ENCODE results near the gene ATP1A2.

Gene ATP1A2

GRCh38 chr1:160151303-160151702 is 35.7 kb downstream of the ATP1A2 start, which contains the start of gene ATP1A4:
TSS of gene ATP1A4 (plus strand) at chr1:160151603. CDS start at chr1:160152041, 438 bp downstream.
- DNase-seq, result no peak

DNA sequence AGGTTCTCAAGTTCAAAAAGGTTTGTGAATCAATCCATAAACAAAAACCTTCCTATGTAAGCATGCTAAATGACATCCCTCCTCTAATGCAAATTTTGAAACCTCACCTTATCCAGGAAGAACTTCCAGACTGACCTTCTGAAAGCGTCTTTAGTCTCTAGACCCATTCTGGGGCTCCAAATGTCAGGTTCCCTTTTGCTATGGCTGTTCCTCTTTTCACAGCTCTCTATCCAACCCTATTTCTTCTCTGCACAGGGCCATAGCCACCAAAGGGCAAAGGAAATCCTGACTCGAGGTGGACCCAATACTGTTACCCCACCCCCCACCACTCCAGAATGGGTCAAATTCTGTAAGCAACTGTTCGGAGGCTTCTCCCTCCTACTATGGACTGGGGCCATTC is 39.2 kb downstream of the ATP1A2 start:
- no peak for DNase-seq

GRCh38 chr1:160156361-160156760 is 40.8 kb downstream of the ATP1A2 start:
- DNase-seq, result no peak

DNA sequence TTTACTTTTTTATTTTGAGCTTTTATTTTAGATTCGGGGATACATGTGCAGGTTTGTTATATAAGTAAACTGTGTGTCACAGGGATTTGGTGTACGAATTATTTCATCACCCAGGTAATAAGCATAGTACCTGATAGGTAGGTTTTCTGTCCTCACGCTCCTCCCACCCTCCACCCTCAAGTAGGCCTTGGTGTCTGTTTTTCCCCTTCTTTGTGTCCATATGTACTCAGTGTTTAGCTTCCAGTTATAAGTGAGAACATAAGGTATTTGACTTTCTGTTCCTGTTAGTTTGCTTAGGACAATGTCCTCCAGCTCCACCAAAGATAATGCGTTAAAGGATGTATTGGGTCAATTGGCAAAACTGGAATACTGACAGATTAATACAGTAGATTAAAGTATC is 41.6 kb downstream of the ATP1A2 start:
- no peak for DNase-seq

GRCh38 chr1:160158031-160158430 is 42.5 kb downstream of the ATP1A2 start:
- DNase-seq, result no peak

DNA sequence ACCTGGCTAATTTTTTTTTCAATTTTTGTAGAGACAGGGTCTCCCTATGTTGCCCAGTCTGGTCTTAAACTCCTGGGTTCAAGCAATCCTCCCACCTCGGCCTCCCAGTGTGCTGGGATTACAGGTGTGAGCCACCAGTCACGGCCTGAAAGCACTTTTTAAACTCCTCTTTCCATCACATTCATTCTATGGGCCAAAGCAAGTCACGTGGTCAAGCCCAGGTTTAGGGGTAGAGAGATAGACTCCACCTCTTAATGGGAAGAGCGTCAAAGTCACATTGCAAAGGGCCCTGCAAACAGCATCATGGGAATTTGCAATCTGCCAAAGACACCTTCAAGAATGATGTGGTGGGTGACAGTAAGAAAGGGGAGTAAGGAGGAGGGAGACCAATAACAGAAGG is 43.0 kb downstream of the ATP1A2 start:
- DNase-seq, result no peak

DNA sequence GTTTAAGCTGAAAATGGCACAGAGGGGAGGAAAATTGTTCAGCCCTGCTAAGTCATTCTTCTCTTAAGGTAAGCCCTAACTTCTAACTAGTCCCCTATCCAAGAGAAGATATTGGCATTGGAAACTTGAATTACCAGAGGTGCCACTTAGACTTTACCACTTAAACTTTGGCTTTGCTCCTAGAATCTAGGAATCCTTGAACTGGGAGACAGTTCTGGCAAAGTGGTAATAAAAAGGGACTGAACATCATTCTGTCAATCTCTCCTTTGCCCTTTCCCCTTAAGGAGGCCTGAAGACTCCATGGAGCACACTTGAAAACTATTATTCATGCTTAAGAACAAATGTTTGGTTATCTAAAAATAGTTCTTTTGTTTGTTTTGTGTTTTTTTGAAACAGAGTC is 44.3 kb downstream of the ATP1A2 start:
- DNase-seq, result no peak

GRCh38 chr1:160161965-160162705 is 46.6 kb downstream of the ATP1A2 start:
- peak in 1 of 2 donors; percentile 17 for DNase-seq

DNA sequence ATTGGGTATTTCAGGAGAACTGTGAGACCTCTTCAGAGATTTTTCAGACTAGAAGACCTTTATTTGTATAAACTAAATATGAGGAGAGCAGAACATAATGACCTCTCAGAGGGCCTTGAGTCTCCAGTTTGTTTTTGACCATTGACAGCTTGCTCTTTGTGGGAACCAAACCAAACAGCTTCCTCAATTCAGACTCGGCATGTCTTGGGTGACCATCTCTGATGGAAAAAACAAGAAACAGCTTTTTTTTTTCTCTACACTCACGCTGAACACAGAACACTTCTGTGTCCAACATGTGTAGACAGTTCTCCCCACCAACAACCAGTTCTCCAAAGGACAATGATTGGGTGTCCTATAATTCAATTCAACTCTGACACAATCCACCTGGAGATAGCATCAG is 47.4 kb downstream of the ATP1A2 start:
- DNase-seq, result no peak

DNA sequence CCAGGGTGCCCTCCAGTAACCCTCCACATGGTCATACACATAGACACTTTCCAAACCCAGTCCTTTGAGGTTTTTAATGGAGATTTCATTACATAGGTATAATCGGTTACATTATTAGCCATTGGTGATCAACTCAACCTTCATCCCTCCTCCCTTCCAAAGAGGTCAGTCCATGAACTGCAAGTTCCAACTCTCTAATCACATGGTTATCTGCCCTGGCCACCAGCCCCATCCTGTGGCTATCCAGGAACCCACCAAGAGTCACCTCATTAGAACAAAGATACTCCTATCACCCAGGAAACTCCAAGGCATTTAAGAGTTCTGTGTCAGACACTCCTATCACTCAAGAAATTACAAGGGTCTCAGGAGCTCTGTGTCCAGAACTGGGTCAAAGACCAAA is 48.1 kb downstream of the ATP1A2 start:
- no peak for DNase-seq

- DNase-seq, result no peak
These were observed 48.6 kb downstream of the ATP1A2 start for GRCh38 chr1:160164121-160164520.

- DNase-seq, result no peak
These were observed 50.8 kb downstream of the ATP1A2 start for GRCh38 chr1:160166166-160166868.

- DNase-seq, result no peak
These were observed 51.5 kb downstream of the ATP1A2 start for GRCh38 chr1:160167056-160167455.

DNA sequence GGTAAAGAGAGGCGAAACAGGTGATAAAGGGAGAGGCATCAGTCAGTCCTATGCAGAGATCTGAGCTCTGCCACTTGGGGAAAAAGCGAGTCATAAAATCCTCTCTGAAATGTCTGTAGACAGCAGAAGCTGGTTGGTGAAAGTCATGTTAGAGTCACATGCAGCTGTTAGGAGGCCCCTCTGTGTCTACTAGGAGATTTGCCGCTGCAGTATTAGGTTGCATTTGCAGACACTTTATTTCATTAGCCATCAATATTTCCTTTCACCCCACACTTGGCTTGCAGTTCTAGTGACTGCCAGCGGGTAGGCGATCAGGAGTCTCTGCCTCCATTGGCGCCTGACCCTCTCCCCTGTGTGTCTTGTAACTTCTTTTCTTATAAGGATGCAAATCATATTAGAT is 52.0 kb downstream of the ATP1A2 start:
- DNase-seq, result no peak

GRCh38 chr1:160168016-160168415 is 52.5 kb downstream of the ATP1A2 start:
- no peak for DNase-seq

- no peak for DNase-seq
These were observed 53.2 kb downstream of the ATP1A2 start for GRCh38 chr1:160168609-160169369.

DNA sequence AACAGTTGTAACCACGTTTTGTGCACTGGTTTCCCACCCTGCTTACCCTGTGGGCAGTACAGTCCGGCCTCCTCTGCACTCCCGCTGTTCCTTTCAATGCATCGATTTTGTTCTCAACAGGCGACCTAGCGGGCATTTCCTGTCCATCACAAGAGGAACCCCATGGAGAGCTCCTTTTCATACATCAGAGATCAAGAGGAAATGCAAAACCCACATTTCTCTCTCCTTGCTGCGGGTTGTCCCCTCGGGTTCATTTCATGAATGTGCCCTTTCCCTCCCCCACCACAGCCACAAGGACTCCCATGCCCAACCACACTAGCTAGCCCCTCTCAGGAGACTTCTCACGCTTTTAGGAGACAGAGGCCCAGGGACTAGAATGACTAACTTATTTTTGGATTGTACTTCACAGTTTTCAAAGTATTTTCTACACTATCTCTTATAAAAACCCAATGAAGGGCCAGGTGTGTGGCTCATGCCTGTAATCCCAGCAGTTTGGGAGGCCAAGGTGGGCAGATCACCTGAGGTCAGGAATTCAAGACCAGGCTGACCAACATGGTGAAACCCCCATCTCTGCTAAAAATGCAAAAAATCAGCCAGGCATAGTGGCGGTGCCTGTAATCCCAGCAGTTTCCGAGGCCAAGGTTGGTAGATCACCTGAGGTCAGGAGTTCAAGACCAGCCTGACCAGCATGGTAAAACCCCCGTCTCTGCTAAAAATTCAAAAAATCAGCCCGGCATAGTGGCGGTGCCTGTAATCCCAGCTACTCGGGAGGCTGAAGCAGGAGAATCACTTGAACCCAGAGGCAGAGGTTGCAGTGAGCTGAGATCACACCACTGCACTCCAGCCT is 54.2 kb downstream of the ATP1A2 start:
- DNase-seq, result no peak

- DNase-seq, result no peak
These were observed 55.8 kb downstream of the ATP1A2 start for GRCh38 chr1:160171354-160171753.

- no peak for DNase-seq
These were observed 56.4 kb downstream of the ATP1A2 start for GRCh38 chr1:160171980-160172379.

- DNase-seq, result no peak
These were observed 61.7 kb downstream of the ATP1A2 start for GRCh38 chr1:160177231-160177630.

- no peak for DNase-seq
These were observed 62.1 kb downstream of the ATP1A2 start for GRCh38 chr1:160177667-160178066.

DNA sequence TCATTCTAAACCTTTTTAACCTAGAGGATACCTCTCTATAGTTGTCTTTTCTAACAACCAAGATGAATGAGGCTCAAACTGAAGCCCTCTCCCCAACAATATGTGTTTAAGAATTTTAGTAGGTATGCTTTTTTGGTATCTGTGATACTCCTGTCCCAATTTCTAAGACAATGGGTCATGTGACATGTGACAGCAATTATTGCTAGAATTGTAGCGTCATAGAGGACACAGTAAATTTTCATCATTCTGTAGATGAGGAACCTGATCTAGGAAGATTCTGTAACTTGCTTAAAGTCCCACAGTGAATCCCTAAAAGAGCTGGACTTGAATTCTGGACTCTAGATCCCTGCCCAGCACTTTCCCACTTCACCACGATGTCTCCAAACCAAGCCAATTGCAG is 63.2 kb downstream of the ATP1A2 start:
- no peak for DNase-seq

GRCh38 chr1:160179336-160179735 is 63.8 kb downstream of the ATP1A2 start:
- no peak for DNase-seq

Measured in hippocampal formation (tissue), 2 donors.